NCI-H146 (cell line): ENCODE results near the gene DSCAML1.

Source experiments
- DNase-seq: peaks from one replicate; lab custom pipeline; 2025; lab: John Stamatoyannopoulos, UW

Gene DSCAML1

GRCh38 chr11:117693344-117693743, 103.7 kb downstream of the DSCAML1 start:
- no peak for DNase-seq

- no peak for DNase-seq
Measured at GRCh38 chr11:117691516-117691915, 105.5 kb downstream of the DSCAML1 start.

GRCh38 chr11:117691218-117691514, 105.8 kb downstream of the DSCAML1 start:
- peak; percentile 16 for DNase-seq

GRCh38 chr11:117690484-117691217, 106.4 kb downstream of the DSCAML1 start:
- no peak for DNase-seq

GRCh38 chr11:117688255-117688797, 108.7 kb downstream of the DSCAML1 start:
- DNase-seq = no peak

- no peak for DNase-seq
Measured at GRCh38 chr11:117687776-117688175, 109.2 kb downstream of the DSCAML1 start.

GRCh38 chr11:117686711-117687110, 110.3 kb downstream of the DSCAML1 start:
- no peak for DNase-seq

GRCh38 chr11:117685566-117685965, 111.5 kb downstream of the DSCAML1 start:
- DNase-seq = no peak

GRCh38 chr11:117684731-117685130, 112.3 kb downstream of the DSCAML1 start:
- no peak for DNase-seq

GRCh38 chr11:117684111-117684510, 112.9 kb downstream of the DSCAML1 start:
- DNase-seq = no peak

- DNase-seq = no peak
Measured at GRCh38 chr11:117681438-117681837, 115.6 kb downstream of the DSCAML1 start.

GRCh38 chr11:117679461-117679860, 117.6 kb downstream of the DSCAML1 start:
- no peak for DNase-seq

GRCh38 chr11:117678658-117679406, 118.2 kb downstream of the DSCAML1 start:
- DNase-seq = no peak

GRCh38 chr11:117677729-117678310, 119.2 kb downstream of the DSCAML1 start:
- DNase-seq = no peak

- DNase-seq = no peak
Measured at GRCh38 chr11:117676501-117676900, 120.5 kb downstream of the DSCAML1 start.

- DNase-seq = peak; percentile 54
Measured at GRCh38 chr11:117673602-117674001, 123.4 kb downstream of the DSCAML1 start.

GRCh38 chr11:117671370-117671769, 125.6 kb downstream of the DSCAML1 start:
- DNase-seq = no peak

- DNase-seq = no peak
Measured at GRCh38 chr11:117670924-117671323, 126.1 kb downstream of the DSCAML1 start.

- peak; percentile 69 for DNase-seq
Measured at GRCh38 chr11:117670443-117670842, 126.6 kb downstream of the DSCAML1 start.

- DNase-seq = no peak
Measured at GRCh38 chr11:117669616-117670015, 127.4 kb downstream of the DSCAML1 start.

GRCh38 chr11:117669062-117669461, 128.0 kb downstream of the DSCAML1 start:
- peak; percentile 98 for DNase-seq

GRCh38 chr11:117668321-117668751, 128.7 kb downstream of the DSCAML1 start:
- DNase-seq = peak; percentile 84

- no peak for DNase-seq
Measured at GRCh38 chr11:117664897-117665296, 132.1 kb downstream of the DSCAML1 start.
